H1 (cell line): ENCODE measurements around the gene FAM3B. TPM values are rescaled to one million over a fixed set of nuclear protein-coding genes. Genes with fewer than 3 reads are reported as not detected.

ENCODE experiments used
- SIRT6 ChIP-seq: IDR thresholded peaks from one replicate; pipeline ENCODE4 v1.7.1; 2012; ENCODE audit warnings: low read length, inconsistent platforms
- SRF ChIP-seq: IDR thresholded peaks from 2 replicates; pipeline ENCODE4 v1.6.1; 2011; ENCODE audit warnings: mild to moderate bottlenecking, low read depth, low read length, moderate library complexity
- TAF1 ChIP-seq: IDR thresholded peaks from 2 replicates; pipeline ENCODE4 v1.6.1; 2011; ENCODE audit warnings: mild to moderate bottlenecking, low read depth, low read length
- TAF7 ChIP-seq: optimal IDR thresholded peaks from 2 replicates; pipeline ENCODE3; 2011; ENCODE audit warnings: low read depth, mild to moderate bottlenecking, inconsistent platforms, low read length, moderate library complexity, borderline replicate concordance
- TBP ChIP-seq: IDR thresholded peaks from 2 replicates; pipeline ENCODE4 v1.6.1; 2011; ENCODE audit warnings: low read depth, low read length, improper control_type of control experiment
- polyA plus RNA-seq, 7 experiments: library from polyadenylated mRNA; depleted of rRNA in 3 of 7; stranded (reverse) in 5 of 7; unstranded in 2 of 7; fragments of >200 nt in 5 of 7; fragments of 200-250 nt in 2 of 7; gene quantifications; 1 replicate in 5 of 7; 2 replicates in 1 of 7; 4 replicates in 1 of 7; pipeline versions ENCODE4 v1.2.1 to v1.2.3, GENCODE V29; 2011 to 2013; ENCODE audit warnings: missing spikeins in 2 of 7, mixed read lengths in 2 of 7
- total RNA-seq: library from RNA; stranded (reverse); fragmentation: NEBNext Ultra II Directional; extraction: Animal tissue kit (Norgen Biotek cat#: 25700); gene quantifications from 2 replicates; pipeline ENCODE4 v1.2.1, GENCODE V29; 2021

FAM3B gene
- total and polyA plus RNA-seq, 2 of the 8 experiments (the other 6 are each of a cell fraction or from before 2014, with no cell fraction given) = 2.0 TPM

- TF ChIP-seq TAF1 (no peak), TAF7 (no peak), TBP (no peak), SIRT6 (no peak), SRF (no peak)
- TF ChIP-seq, all 59 proteins: peak for 0
Measured at GRCh38 chr21:41267346-41267745, 49.3 kb upstream of the FAM3B start (continued).
